SW480 (cell line): ENCODE measurements around the gene KCNK17.
"Not testable (repeated sequence)": the region's sequence is repeated elsewhere in the genome, so short reads cannot be mapped to it uniquely, and the experiment has no call there.

ENCODE experiments used
- DNase-seq: peaks from one replicate; pipeline ENCODE4 v3.0.0-alpha.2; 2016; ENCODE audit warnings: low spot score

Gene KCNK17

DNA sequence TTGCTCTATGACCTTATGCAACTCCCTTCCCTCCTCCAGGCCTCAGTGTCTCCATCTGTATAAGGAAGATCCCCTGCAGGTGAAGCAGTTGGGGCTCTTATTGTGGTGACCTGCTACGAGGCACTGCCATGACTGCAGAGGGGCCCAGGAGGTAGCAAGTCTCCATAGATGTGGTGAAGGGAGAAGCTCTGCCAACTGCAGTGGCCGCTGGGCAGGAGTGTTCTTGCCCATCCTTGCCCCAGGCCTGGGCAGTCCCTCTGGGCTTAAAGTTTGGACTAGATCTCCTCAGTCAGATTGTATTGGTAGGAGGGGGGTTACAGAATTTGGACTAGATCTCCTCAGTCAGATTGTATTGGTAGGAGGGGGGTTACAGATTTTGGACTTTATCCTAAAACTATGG is 12.2 kb downstream of the KCNK17 start:
- no peak for DNase-seq

GRCh38 chr6:39301606-39302005 is 12.6 kb downstream of the KCNK17 start:
- DNase-seq, result no peak

DNA sequence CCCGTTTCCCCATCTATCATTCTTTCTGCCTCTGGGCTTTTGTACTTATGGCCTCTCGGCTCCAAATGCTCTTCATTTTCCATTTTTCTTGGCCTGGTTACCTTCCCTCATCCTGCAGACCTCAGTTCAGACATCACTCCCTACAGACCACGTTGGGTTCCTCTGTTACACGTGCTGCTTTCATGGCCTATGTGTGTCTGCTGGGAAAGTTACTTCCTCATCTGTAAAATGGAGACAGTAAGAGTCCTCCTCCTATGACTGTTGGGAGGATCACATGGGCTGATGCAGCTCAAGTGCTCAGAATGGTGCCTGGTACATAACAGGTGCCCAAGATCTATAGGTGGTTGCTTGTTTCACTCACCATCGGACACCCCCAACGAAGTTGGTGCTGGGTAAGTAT is 13.5 kb downstream of the KCNK17 start:
- DNase-seq, result no peak

- DNase-seq, result no peak
Observed at GRCh38 chr6:39298061-39298460, 16.2 kb downstream of the KCNK17 start.

- no peak for DNase-seq
Observed at GRCh38 chr6:39296745-39297640, 17.2 kb downstream of the KCNK17 start.

- DNase-seq, result peak; percentile 16
Observed at GRCh38 chr6:39295611-39296011, 18.6 kb downstream of the KCNK17 start.

DNA sequence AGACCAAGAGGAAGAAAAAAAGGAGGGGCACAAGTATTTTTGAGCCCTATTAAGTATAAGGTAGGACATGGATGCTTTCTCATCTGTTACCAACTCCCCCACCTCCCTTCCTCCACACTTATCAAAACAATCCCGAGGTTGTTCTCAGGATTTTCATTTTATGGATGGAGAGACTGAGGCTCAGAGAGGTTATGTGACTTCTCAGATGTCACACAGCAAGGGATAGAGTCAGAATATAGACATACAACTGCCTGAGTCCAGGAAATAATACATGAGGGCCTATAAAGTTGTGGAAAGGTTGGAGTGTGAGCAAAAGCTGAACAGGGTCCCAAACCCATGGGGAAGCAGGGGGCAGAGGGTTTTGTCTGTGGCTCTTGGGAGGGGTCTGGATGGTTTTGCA is 19.3 kb downstream of the KCNK17 start:
- no peak for DNase-seq

DNA sequence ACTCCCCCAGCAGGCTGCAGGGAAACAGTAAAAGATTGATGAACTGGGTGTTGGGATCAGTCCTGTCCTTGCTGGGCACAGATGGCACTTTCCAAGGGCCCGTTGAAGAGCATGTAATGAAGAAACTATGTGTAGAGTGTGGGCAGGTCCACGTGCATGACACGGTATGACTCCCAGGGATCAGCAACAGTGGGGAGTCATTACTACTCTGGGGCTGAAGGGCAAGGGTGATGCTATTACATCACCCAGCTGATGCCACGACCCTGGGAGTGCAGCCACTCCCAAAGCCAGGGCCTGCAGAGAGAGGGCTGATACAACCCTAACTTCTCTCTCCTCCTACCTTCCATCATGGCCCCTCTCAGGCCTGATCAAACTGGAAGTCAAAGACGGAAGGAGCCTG is 20.1 kb downstream of the KCNK17 start:
- DNase-seq, result peak; percentile 7

DNA sequence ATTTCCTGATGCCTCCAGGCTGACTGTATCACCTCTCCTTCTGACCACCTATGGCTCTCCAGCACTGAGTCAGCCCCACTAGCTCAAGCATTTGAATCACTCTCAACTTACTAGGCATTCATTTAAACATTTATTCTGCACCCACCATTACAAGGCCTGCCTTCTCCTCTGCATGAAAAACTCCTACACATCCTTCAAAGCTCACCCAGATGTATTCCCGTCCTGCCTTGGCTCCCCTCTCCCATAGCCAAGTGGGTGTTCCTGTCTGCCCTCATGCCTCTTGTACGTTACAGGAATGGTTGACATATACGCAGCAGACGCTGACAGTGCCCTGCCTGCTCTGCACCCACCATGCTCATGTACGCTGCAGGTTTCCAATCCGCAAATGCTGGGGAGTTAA is 21.6 kb downstream of the KCNK17 start:
- no peak for DNase-seq

- peak; percentile 5 for DNase-seq
Observed at GRCh38 chr6:39289490-39289889, 24.7 kb downstream of the KCNK17 start.

DNA sequence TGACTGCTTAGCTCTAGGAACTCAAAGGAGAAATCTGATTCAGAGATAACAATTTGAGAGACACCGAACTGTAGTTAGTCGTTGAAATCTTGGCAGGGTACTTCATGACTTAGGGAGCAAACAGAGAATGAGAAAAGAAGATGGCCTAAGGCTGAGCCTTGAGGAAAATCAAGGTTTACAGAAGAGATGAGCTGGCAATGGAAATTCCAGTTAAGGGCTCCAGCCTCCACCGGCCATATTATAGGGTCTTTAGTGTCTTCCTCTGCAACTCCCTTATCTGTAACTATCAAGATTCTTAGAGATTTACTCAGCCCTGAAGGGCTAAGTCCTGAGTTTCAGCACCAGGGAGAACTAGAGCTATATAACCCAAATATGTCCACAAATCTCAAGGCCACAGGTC is 26.6 kb downstream of the KCNK17 start:
- DNase-seq, result no peak

- DNase-seq, result not testable (repeated sequence)
Observed at GRCh38 chr6:39286596-39286995, 27.6 kb downstream of the KCNK17 start.

DNA sequence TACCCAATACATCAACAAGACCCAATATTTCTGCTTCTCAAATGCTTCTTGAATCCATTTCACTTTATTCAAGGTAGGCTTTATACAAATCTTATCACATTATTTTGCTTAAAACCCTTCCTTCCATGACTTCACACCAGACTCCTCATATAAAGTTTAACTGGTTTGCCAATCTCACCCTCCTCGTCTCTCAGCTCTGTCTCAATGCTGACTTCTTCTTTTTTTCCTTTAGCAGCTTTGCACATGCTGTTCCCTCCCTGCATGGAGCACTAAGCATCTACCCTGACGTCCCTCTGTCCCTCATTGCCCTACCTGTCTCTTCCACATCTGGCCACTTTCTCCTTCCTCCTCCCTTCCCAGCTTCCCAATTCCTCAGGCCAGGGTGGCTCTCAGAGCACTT is 31.4 kb downstream of the KCNK17 start:
- DNase-seq, result no peak

DNA sequence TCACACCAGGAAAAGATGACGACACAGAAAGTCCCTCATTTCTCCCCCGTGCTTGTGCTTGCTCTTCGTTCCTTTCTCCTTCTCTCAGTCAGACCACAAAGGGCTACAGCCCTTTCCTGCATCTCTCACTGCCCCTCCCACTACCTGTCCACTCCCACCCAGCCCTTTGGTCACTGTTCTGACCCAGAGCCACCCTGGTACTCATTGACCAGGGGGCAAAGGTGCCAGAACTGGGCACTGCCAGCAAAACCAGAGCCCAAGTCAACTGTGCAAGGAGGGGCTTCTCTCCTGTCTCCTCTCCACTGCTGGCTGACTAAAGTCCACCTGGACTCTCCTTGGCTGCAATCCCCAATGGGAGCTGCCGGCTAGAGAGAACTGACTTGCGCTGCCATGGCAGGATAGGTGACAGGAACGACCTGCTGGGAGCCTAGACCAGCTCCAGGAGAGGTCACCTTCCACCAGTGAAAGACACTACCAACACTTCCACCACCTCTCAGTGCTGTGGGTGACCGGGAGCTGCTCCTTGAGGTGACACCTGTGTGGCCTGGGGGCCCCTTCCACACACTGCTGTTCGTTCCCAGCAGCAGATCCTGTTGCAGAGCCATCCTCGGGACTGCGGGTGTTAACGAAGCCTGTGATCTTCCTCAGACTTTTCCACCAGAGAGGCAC is 32.8 kb downstream of the KCNK17 start:
- DNase-seq, result no peak

DNA sequence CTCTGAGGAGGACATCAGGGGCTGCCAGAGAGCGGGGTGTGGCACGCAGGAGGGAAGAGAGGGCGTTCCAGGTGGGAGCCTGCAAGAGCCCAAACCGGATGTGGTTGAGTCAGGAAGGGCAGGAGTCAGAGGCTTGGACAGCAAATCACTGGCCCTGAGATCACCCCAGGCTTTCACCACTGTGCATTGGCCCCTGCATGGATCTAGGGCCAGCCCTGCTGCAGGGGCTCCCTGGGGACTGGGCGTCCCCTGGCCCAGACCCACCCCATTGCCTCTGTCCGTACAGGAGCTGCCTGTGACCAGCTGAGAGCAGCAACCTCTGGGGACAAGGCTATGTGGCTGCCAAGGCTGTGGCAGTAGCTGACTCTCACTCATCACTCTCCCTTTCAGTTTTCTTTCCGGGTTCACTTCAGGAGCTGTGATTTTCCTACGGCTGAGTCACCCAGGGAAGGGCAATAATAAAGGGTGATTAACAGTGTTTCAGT is 33.9 kb downstream of the KCNK17 start:
- peak; percentile 69 for DNase-seq

GRCh38 chr6:39279539-39279938 is 34.7 kb downstream of the KCNK17 start:
- no peak for DNase-seq

DNA sequence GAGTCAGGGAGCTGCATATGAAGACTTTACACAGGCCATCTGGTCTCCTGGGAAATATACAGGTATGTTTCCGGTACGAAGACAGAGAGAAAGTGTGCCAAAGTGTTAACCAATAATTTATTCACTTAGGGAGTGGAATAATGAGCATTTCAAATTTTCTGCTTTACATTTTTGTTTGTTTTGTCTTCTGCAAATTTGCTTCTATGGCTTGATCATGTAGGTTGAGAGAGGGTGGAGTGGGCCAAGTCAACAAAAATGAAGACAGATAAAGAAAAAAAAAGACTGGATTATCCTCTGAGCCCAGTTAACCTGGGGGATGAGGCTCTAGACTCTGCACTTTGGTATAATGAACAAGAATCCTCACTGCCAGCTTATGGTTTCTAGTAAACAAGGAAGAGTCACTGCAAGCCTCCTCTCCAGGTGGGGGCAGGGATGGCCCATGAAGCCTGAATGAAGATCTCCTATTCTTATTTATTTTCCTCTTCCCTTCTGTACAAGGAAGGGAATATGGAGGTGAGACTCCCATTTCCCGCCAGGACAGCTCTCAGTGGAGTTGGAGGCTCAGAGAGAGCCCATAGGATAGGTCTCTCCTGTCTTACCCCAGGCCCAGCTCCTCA is 37.7 kb downstream of the KCNK17 start:
- DNase-seq, result no peak

- no peak for DNase-seq
Observed at GRCh38 chr6:39274903-39275302, 39.3 kb downstream of the KCNK17 start.

GRCh38 chr6:39274471-39274870 is 39.7 kb downstream of the KCNK17 start:
- no peak for DNase-seq

- no peak for DNase-seq
Observed at GRCh38 chr6:39273406-39273821, 40.8 kb downstream of the KCNK17 start.

GRCh38 chr6:39269961-39270360 is 44.3 kb downstream of the KCNK17 start:
- DNase-seq, result no peak

- DNase-seq, result no peak
Observed at GRCh38 chr6:39268721-39269120, 45.5 kb downstream of the KCNK17 start.

- DNase-seq, result no peak
Observed at GRCh38 chr6:39268171-39268570, 46.0 kb downstream of the KCNK17 start.
